Testis (tissue), 2 donors: ENCODE results near the gene CTAGE6.
"Not testable (repeated sequence)": the region's sequence is repeated elsewhere in the genome, so short reads cannot be mapped to it uniquely, and the experiment has no call there.

Experiments used
- POLR2A ChIP-seq: fragments of 450-650 bp; IDR thresholded peaks from one replicate; pipeline ENCODE4 v1.6.1; 2017; ENCODE audit warnings: antibody characterized with exemption, mild to moderate bottlenecking, moderate library complexity
- TF ChIP-seq, protein P1 (sequence below), 3 experiments: fragments of 450-650 bp in 2 of 3; fragments of 200-600 bp in 1 of 3; sonication (generic) in 1 of 3; IDR thresholded peaks; one replicate each; pipeline ENCODE4 v1.5.1; 2016 to 2019; ENCODE audit warnings: antibody characterized with exemption in 3 of 3, mild to moderate bottlenecking in 2 of 3, moderate library complexity in 1 of 3

- TF ChIP-seq, protein P1, sequence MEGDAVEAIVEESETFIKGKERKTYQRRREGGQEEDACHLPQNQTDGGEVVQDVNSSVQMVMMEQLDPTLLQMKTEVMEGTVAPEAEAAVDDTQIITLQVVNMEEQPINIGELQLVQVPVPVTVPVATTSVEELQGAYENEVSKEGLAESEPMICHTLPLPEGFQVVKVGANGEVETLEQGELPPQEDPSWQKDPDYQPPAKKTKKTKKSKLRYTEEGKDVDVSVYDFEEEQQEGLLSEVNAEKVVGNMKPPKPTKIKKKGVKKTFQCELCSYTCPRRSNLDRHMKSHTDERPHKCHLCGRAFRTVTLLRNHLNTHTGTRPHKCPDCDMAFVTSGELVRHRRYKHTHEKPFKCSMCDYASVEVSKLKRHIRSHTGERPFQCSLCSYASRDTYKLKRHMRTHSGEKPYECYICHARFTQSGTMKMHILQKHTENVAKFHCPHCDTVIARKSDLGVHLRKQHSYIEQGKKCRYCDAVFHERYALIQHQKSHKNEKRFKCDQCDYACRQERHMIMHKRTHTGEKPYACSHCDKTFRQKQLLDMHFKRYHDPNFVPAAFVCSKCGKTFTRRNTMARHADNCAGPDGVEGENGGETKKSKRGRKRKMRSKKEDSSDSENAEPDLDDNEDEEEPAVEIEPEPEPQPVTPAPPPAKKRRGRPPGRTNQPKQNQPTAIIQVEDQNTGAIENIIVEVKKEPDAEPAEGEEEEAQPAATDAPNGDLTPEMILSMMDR (IDR thresholded peaks at IDR 0.05), result not testable (repeated sequence)
- TF ChIP-seq POLR2A, result not testable (repeated sequence)
Measured at GRCh38 chr7:143792633-143793032, 35.1 kb upstream of the CTAGE6 start.
